A204.1 (cell line): ENCODE data around the gene USP48.
"Not testable (repeated sequence)": the region's sequence is repeated elsewhere in the genome, so short reads cannot be mapped to it uniquely, and the experiment has no call there.

ENCODE experiments used
- FAIRE-seq: peaks from 2 replicates; lab custom pipeline; 2012; peaks lifted over from hg19 to GRCh38; lab: Jason Lieb, UNC

The USP48 gene

GRCh38 chr1:21814241-21814918 is 31.4 kb upstream of the USP48 start:
- no peak for FAIRE-seq

- no peak for FAIRE-seq
Measured at GRCh38 chr1:21813542-21813941, 30.6 kb upstream of the USP48 start.

- no peak for FAIRE-seq
Measured at GRCh38 chr1:21811875-21812305, 28.9 kb upstream of the USP48 start, which contains the start of gene LDLRAD2. LDLRAD2 (plus strand) TSS chr1:21812265; CDS start chr1:21812452, 187 bp downstream.

- no peak for FAIRE-seq
Measured at GRCh38 chr1:21804536-21804935, 21.6 kb upstream of the USP48 start.

- FAIRE-seq: no peak
Measured at GRCh38 chr1:21801100-21801499, 18.2 kb upstream of the USP48 start.

GRCh38 chr1:21799730-21800129 is 16.8 kb upstream of the USP48 start:
- FAIRE-seq: no peak

- no peak for FAIRE-seq
Measured at GRCh38 chr1:21795075-21795474, 12.1 kb upstream of the USP48 start.

- no peak for FAIRE-seq
Measured at GRCh38 chr1:21794656-21795055, 11.7 kb upstream of the USP48 start.

GRCh38 chr1:21793104-21793503 is 10.2 kb upstream of the USP48 start:
- FAIRE-seq: no peak

- FAIRE-seq: no peak
Measured at GRCh38 chr1:21786640-21787039, 3.7 kb upstream of the USP48 start.

- not testable (repeated sequence) for FAIRE-seq
Measured at GRCh38 chr1:21785764-21786163, 2.8 kb upstream of the USP48 start.

GRCh38 chr1:21783679-21784603 is 992 bp upstream of the USP48 start:
- FAIRE-seq: no peak

- no peak for FAIRE-seq
Measured at GRCh38 chr1:21782349-21782867, 541 bp downstream of the USP48 start.

- no peak for FAIRE-seq
Measured at GRCh38 chr1:21781815-21782348, 1.1 kb downstream of the USP48 start.

- FAIRE-seq: no peak
Measured at GRCh38 chr1:21779613-21780521, 3.1 kb downstream of the USP48 start.

GRCh38 chr1:21778405-21778727 is 4.6 kb downstream of the USP48 start:
- no peak for FAIRE-seq

GRCh38 chr1:21776925-21777324 is 6.0 kb downstream of the USP48 start:
- not testable (repeated sequence) for FAIRE-seq

- FAIRE-seq: no peak
Measured at GRCh38 chr1:21775985-21776562, 6.9 kb downstream of the USP48 start.

- no peak for FAIRE-seq
Measured at GRCh38 chr1:21775550-21775914, 7.4 kb downstream of the USP48 start.

- FAIRE-seq: no peak
Measured at GRCh38 chr1:21774835-21775549, 8.0 kb downstream of the USP48 start.

GRCh38 chr1:21773585-21773984 is 9.4 kb downstream of the USP48 start:
- FAIRE-seq: no peak
